Prostate gland (tissue), 2 donors: ENCODE measurements around the gene HYOU1.

Experiments
- CTCF ChIP-seq, 4 experiments: fragments of 200-600 bp in 2 of 4; fragments of 450-650 bp in 2 of 4; sonication (generic) in 2 of 4; IDR thresholded peaks; 1 replicate in 3 of 4; 2 replicates in 1 of 4; pipeline ENCODE4 v1.5.1; 2016 to 2019; ENCODE audit warnings: antibody characterized with exemption in 4 of 4, mild to moderate bottlenecking in 2 of 4, moderate library complexity in 2 of 4
- POLR2AphosphoS5 ChIP-seq: sonication (generic); formaldehyde crosslinking; IDR thresholded peaks from one replicate; pipeline ENCODE4 v1.6.1; 2017; ENCODE audit warnings: antibody characterized with exemption

DNA sequence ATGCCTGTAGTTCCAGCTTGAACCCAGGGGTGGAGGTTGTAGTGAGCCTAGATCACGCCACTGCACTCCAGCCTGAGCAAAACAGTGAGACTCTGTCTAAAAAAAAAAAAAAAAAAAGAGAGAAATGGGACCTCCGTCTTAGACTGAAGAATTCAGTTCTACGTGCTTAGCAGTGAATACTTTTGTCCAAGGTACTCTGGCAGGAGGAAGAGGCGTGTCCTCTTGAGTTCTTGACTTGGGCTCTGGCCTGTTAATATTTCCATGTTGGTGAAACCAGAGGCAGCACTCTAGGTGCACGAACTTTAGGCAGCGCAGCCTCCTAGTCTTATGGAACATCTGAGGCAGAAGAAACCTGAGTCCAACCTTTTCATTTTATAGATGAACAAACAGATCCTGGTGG is 30.1 kb upstream of the HYOU1 start:
- TF ChIP-seq CTCF (IDR thresholded peaks at IDR 0.05) (no peak), POLR2AphosphoS5 (no peak)
